ENCODE data around the gene ENTREP1. TPM values are rescaled to one million over a fixed set of nuclear protein-coding genes. Genes with fewer than 3 reads are reported as not detected.
"Not testable (repeated sequence)": the region's sequence is repeated elsewhere in the genome, so short reads cannot be mapped to it uniquely, and the experiment has no call there.

The ENTREP1 gene
- total RNA-seq, 2 experiments from 2014 or later, result 0.07 TPM; not detected in 1

DNA sequence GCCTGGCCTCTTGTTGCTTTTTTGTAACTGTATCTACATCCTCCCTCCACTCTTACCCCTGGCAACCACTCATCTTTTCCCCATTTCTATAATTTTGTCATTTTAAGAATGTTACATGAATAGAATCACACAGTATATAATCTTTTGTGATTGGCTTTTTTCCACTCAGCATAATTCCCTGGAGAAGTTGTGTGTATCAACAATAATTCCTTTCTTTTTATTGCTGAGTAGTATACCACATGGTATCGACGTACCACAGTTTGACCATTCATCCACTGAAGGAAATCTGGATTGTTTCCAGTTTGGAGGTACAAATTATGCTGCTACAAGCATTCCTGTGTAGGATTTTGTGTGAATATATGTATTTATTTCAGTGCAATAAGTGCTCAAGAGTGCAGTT, 21.7 kb upstream of the ENTREP1 start:
- DNase-seq, result no peak
- CTCF ChIA-PET, result no interaction called here
- Mint-ChIP-seq H3K4me1 (ENCODE audit: low read depth) (no peaks in the 10 kb centered on the region), H3K9me3 (no peaks in the 10 kb centered on the region), H3K4me3 (no peak overlapping the region), H3K27me3 (peaks cover 5% of the 10 kb centered on the region), H3K27ac (no peak overlapping the region), H3K36me3 (no peaks in the 10 kb centered on the region)
- intact Hi-C loops (cut with micrococcal nuclease), result no loop called here
- POLR2A ChIA-PET, result no interaction called here

DNA sequence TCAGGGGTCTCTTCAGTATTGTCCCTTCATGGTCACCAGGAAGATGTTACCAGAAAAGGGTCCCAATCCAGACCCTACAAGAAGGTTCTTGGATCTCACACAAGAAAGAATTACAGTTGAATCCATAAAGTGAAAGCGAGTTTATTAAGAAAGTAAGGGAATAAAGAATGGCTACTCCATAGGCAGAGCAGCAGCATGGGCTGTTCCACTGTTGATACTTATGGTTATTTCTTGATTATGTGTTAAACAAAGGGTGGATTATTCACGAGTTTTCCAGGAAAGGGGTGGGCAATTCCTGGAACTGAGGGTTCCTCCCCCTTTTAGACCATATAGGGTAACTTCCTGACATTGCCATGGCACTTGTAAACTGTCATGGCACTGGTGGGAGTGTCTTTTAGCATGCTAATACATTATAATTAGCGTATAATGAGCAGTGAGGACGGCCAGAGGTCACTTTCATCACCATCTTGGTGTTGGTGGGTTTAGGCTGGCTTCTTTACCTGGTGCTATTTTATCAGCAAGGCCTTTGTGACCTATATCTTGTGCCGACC, 18.0 kb upstream of the ENTREP1 start:
- intact Hi-C loops (cut with micrococcal nuclease); DNase-seq; H3K4me3 Mint-ChIP-seq; H3K36me3 Mint-ChIP-seq; POLR2A ChIA-PET; H3K27me3 Mint-ChIP-seq; CTCF ChIA-PET; H3K27ac Mint-ChIP-seq; H3K9me3 Mint-ChIP-seq; H3K4me1 Mint-ChIP-seq (ENCODE audit: low read depth): not testable (repeated sequence)

DNA sequence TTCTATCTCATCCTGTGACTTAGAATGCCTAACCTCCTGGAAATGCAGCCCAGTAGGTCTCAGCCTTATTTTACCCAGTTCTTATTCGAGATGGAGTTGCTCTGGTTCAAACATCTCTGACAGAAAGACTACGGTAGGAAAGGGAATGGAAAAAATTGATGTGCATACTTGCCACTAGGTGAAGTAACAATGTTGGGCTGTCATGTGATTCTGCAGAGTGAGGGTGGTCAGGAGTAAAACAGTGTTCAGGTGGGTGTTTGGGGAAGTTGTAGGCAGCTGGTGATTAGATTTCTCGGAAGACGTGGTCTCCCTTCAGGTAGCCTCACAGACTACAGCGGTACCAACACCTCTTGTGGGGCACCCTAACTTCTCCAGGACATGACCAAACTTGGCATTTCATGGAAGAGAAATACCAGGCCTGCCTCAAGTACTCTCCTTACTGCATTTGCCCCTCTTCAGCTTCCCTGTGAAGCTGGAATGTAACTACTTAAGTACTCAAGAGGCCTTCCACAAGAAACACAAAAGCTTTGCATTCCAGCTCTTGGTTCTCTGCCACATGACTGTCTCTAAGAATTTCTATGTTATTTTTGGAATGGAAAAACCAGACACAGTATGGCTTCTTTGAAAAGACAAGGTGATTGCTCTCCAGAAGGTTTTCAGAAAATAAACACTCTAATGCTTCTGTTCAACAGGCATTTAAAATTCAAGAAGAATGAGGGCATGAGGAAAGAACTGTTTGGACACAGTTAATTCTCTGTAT, 17.4 kb upstream of the ENTREP1 start:
- Mint-ChIP-seq H3K36me3 (peaks cover 2% of the 10 kb centered on the region), H3K27ac (no peak overlapping the region), H3K4me3 (no peak overlapping the region), H3K4me1 (ENCODE audit: low read depth) (no peaks in the 10 kb centered on the region), H3K9me3 (peaks cover 9% of the 10 kb centered on the region), H3K27me3 (peaks cover 9% of the 10 kb centered on the region)
- intact Hi-C loops (cut with micrococcal nuclease), result no loop called here
- ChIA-PET CTCF (no interaction called here), POLR2A (no interaction called here)
- no peak for DNase-seq

DNA sequence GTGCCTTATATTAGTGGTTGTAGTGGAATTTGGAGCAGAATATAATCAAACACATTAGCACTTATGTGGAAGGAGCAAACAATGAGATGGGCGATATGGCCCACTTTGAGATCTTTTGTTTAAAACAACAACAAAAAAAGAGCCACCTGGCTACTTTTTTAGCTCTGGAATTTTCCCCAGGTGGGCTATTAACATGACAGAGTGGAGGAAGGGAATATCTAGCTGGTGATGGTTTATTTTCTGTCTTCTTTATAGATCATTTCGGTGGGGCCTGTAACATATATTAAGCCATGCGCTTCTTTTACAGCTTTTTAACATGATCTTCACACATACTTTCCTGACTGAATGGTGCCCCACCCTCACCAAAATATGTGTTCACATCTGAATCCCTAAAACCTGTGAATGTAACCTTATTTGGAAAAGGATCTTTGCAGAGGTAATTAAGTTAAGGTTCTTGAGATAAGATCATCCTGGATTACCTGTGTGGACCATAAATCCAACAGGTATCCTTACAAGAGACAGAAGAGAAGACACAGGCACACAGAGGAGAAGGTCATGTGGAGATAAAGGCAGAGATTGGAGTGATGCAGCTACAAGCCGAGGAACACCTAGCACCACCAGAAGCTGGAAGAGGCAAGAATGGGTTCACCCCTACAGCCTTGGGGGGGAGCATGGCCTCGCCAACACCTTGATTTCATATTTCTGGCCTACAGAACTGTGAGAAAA, 16.6 kb upstream of the ENTREP1 start:
- intact Hi-C loops (cut with micrococcal nuclease), result no loop called here
- CTCF ChIA-PET, result no interaction called here
- DNase-seq, result no peak
- Mint-ChIP-seq H3K27me3 (peaks cover 9% of the 10 kb centered on the region), H3K4me3 (no peak overlapping the region), H3K9me3 (peaks cover 17% of the 10 kb centered on the region), H3K4me1 (ENCODE audit: low read depth) (no peaks in the 10 kb centered on the region), H3K27ac (no peak overlapping the region), H3K36me3 (peaks cover 2% of the 10 kb centered on the region)
- POLR2A ChIA-PET, result no interaction called here

DNA sequence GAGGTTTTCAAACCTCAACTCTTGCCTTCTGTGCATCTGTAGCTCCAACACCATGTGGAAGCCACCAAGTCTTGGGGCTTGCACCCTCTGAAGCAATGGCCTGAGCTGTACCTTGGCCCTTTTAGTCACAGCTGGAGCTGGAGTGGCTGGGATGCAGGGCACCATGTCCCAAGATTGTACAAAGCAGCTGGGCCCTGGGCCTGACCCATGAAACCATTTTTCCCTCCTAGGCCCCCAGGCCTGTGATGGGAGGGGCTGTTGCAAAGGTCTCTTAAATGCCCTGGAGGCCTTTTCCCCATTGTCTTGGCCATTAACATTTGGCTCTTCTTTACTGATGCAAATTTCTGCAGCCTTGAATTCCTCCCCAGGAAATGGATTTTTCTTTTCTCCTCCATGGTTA, 11.8 kb upstream of the ENTREP1 start:
- no peak for DNase-seq
- ChIA-PET CTCF (no interaction called here), POLR2A (no interaction called here)
- Mint-ChIP-seq H3K27ac (no peak overlapping the region), H3K27me3 (peaks cover 10% of the 10 kb centered on the region), H3K9me3 (peaks cover 27% of the 10 kb centered on the region), H3K4me1 (ENCODE audit: low read depth) (peaks cover 4% of the 10 kb centered on the region), H3K36me3 (peaks cover 6% of the 10 kb centered on the region), H3K4me3 (no peak overlapping the region)
- intact Hi-C loops (cut with micrococcal nuclease), result no loop called here

DNA sequence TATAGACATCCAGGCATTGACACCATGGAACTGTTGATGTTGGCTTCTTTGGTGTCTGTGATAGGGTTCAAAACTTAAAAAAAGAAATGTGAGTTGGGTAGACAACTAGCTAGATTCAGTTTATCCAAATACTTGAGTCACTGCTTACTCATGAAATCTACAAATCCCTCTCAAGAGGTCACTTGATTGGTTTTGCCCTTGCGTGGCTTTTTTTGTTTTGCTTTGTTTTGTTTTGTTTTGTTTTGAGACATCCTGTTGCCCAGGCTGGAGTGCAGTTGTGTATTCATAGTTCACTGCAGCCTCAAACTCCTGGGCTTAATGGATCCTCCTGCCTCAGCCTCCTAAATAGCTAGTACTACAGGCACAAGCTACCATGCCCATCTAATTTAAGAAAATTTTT, 10.5 kb upstream of the ENTREP1 start:
- peaks cover 6% of the 10 kb centered on the region for H3K36me3 Mint-ChIP-seq
- H3K4me3 Mint-ChIP-seq, result no peak overlapping the region
- ChIA-PET CTCF (no interaction called here), POLR2A (no interaction called here)
- H3K9me3 Mint-ChIP-seq, result peaks cover 27% of the 10 kb centered on the region
- no peak overlapping the region for H3K27ac Mint-ChIP-seq
- peaks cover 6% of the 10 kb centered on the region for H3K4me1 Mint-ChIP-seq (ENCODE audit: low read depth)
- H3K27me3 Mint-ChIP-seq, result peaks cover 10% of the 10 kb centered on the region
- intact Hi-C loops (cut with micrococcal nuclease), result no loop called here
- no peak for DNase-seq

DNA sequence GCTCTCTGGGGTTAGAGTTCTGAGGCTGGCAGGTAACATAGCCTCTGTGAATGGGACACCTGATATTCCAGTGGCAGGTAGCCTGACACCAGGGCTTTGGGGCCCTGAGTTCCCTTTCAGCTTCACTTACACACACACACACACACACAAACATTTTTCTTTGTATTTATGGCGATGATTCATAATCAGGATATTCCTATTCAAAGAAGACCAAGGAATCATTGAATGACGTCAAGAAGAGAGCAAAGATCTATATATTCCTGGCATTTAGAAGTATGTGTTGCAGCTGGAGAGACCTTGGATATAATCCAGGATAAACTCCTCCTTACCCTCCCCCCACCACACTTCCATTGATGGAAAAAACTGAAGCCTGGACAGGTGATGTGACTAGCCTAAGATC, 7.9 kb upstream of the ENTREP1 start:
- Mint-ChIP-seq H3K4me3 (no peak overlapping the region), H3K27me3 (peaks cover 9% of the 10 kb centered on the region), H3K4me1 (ENCODE audit: low read depth) (peaks cover 6% of the 10 kb centered on the region), H3K36me3 (peaks cover 6% of the 10 kb centered on the region), H3K9me3 (peaks cover 24% of the 10 kb centered on the region), H3K27ac (no peak overlapping the region)
- ChIA-PET CTCF (no interaction called here), POLR2A (no interaction called here)
- DNase-seq, result no peak
- intact Hi-C loops (cut with micrococcal nuclease), result no loop called here

DNA sequence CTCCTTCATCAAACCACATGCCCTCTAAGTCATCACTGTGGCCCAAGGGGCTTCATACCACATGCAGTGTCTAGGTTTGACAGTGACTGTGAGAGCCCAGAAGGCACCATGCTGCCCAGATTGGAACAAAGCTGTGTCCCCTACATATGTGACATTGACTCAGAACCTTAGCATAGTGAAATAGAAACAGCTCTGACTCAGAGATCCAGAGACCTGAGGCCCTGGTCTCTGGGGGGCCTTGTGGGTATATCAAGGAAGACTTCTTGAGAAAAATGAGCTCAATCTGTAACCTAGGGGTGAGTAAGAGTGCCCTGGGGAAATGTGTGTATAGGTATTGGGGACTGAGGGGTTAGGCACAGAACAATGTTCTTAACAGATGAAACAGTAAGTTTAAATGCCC, 7.1 kb upstream of the ENTREP1 start:
- Mint-ChIP-seq H3K9me3 (peaks cover 16% of the 10 kb centered on the region), H3K27me3 (peaks cover 13% of the 10 kb centered on the region), H3K27ac (no peak overlapping the region), H3K4me3 (no peak overlapping the region), H3K4me1 (ENCODE audit: low read depth) (peaks cover 6% of the 10 kb centered on the region), H3K36me3 (peaks cover 4% of the 10 kb centered on the region)
- DNase-seq, result peak; percentile 47
- intact Hi-C loops (cut with micrococcal nuclease), result no loop called here
- CTCF ChIA-PET, result no interaction called here
- POLR2A ChIA-PET, result no interaction called here

DNA sequence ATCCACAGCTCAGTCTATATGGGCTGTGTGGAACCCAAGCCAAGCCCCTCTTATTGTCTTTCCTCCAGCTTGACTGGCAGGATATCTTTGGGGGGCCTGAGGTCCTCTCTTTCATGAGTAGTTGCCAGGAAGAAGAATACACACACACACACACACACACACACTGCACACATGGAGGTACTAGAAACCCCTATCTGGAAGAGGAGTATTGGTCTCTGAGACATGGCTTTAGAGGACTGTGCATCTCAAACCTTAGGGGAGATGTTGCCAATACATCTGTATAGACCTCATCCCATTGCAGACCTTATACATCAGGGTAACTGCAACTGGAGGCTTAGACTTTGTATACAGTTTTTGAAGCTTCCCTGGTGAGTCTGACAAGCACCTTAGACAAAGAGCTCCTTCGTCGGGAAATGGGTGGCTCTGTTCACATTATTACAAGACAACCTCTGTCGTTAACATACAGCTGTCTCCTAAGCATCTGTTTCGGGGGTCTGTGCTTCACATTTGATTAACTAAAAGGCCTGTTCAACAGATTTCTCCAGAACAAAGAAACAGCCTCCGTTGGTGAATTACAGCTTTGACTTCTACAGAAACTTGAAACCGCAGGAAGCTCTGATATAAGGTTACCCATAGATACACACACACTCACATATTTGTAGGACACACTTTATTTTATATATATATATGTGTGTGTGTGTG, 5.5 kb upstream of the ENTREP1 start:
- peaks cover 6% of the 10 kb centered on the region for H3K4me1 Mint-ChIP-seq (ENCODE audit: low read depth)
- ChIA-PET CTCF (interaction anchor here (0.6 to 1.4 kb wide), 2 partner anchors 10 to 22 kb away, joined by 3 read pairs; no protein-coding TSS in a partner anchor), POLR2A (no interaction called here)
- H3K36me3 Mint-ChIP-seq, result no peaks in the 10 kb centered on the region
- H3K4me3 Mint-ChIP-seq, result no peak overlapping the region
- DNase-seq, result no peak
- intact Hi-C loops (cut with micrococcal nuclease), result no loop called here
- H3K9me3 Mint-ChIP-seq, result no peaks in the 10 kb centered on the region
- no peak overlapping the region for H3K27ac Mint-ChIP-seq
- peaks cover 20% of the 10 kb centered on the region for H3K27me3 Mint-ChIP-seq

DNA sequence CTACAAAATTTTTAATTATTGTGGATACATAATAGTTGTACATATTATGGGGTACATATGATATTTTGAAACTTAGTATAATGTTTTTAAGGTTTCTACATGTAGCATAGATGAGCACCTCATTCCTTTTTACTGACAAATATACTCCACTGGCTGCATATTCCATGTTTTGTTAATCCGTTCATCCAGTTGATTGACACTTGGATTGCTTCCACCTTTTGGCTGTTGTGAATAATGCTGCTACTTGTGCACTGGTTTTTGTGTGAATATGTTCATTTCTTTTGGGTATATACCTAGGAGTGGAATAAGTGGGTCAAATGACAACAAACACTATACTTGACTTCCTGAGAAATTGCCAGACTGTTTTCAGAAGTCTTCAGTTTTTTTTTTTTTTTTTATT, 2.8 kb upstream of the ENTREP1 start:
- ChIA-PET CTCF (no interaction called here), POLR2A (no interaction called here)
- H3K9me3 Mint-ChIP-seq, result no peaks in the 10 kb centered on the region
- H3K27me3 Mint-ChIP-seq, result peaks cover 35% of the 10 kb centered on the region
- H3K4me3 Mint-ChIP-seq, result no peak overlapping the region
- intact Hi-C loops (cut with micrococcal nuclease), result no loop called here
- no peak for DNase-seq
- H3K36me3 Mint-ChIP-seq, result no peaks in the 10 kb centered on the region
- H3K4me1 Mint-ChIP-seq (ENCODE audit: low read depth), result peaks cover 16% of the 10 kb centered on the region
- H3K27ac Mint-ChIP-seq, result no peak overlapping the region

DNA sequence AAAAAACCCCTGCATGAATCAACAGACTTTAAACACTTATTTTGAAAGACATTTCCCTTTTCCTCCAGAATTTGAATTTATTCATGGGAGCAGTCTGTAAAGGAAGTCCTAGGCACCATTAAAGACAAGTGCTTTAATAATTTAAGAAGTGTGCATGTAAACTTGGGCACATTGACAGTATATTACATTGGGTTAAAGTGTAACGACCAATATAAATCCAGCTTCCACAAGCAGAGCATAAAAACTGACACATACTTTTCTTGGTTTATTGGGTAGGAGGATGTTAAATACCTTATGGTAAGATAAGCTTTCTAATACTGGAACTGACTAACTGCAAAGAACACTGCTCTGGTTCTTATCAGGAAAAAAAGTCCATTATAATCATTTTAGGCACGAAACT, 1.2 kb upstream of the ENTREP1 start:
- intact Hi-C loops (cut with micrococcal nuclease), result no loop called here
- Mint-ChIP-seq H3K4me3 (no peak overlapping the region), H3K4me1 (ENCODE audit: low read depth) (peaks cover 9% of the 10 kb centered on the region), H3K27ac (no peak overlapping the region), H3K9me3 (no peaks in the 10 kb centered on the region), H3K27me3 (peaks cover 38% of the 10 kb centered on the region), H3K36me3 (no peaks in the 10 kb centered on the region)
- ChIA-PET CTCF (interaction anchor here (0.6 kb wide), 1 partner anchor 1364 kb away, joined by 4 read pairs; no protein-coding TSS in a partner anchor), POLR2A (no interaction called here)
- DNase-seq, result no peak

DNA sequence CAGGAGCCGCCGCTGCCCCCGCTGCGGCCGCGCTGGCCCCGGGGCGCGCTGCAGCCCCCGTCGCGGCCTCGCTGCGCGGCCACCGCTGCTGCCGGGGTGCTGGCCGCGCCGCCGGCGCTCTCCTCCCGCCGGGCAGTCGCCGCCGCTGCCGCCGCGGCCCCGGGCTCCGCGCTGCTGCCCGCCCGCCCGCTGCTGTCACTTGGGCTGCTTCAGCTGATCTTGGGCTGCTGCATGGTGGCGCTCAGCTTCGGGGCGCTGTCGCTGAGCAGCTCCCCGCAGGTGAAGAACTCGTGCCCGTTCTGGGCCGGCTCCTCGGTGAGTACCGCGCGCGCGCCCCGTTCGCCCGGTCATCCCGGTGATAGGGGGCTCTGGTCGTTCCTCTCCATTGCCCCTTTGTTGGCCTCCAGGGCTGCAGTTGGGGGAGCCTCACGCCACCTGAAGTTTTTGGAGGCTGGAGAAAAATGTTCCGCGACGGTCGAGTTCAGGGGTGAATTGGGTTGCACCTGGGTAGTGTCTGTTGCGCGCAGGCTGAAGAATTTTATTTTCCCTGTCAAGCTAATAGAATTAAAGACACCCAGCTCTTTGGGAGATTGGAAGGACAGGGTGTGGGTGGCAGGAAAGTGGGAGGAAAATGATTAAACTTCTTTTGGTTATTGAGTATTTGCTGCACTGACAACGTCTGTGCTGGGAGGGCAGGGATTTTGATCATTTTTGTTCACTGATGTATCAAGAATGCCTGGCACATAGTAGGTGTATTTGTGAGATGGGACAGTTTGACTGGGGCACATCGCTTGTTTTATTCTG, 596 bp downstream of the ENTREP1 start:
- no peak for DNase-seq
- Mint-ChIP-seq H3K4me1 (ENCODE audit: low read depth) (peaks cover 9% of the 10 kb centered on the region), H3K4me3 (no peak overlapping the region), H3K27ac (no peak overlapping the region), H3K9me3 (no peaks in the 10 kb centered on the region), H3K36me3 (no peaks in the 10 kb centered on the region), H3K27me3 (peaks cover 35% of the 10 kb centered on the region)
- intact Hi-C loops (cut with micrococcal nuclease), result no loop called here
- ChIA-PET POLR2A (no interaction called here), CTCF (interaction anchor here (0.6 to 1.2 kb wide), 2 partner anchors 272 to 350 kb away, joined by 3 to 4 read pairs; no protein-coding TSS in a partner anchor)

All from activated CD4-positive, alpha-beta memory T cell treated with anti-CD3 and anti-CD28 coated beads for 36 hours (primary cell).